Upper lobe of right lung (tissue), 1 donor: Measurements from ENCODE around the gene MELK. TPM values are rescaled to one million over a fixed set of nuclear protein-coding genes. Genes with fewer than 3 reads are reported as not detected.
"Not testable (repeated sequence)": the region's sequence is repeated elsewhere in the genome, so short reads cannot be mapped to it uniquely, and the experiment has no call there.

ENCODE experiments used
- ATAC-seq: fragments of 200-7000 bp; cut with Tn5 transposase; one replicate; pipeline ENCODE4 v1.9.1; 2020; ENCODE audit warnings: mild to moderate bottlenecking, moderate library complexity
- DNase-seq: peaks from one replicate; pipeline ENCODE4 v3.0.0-alpha.2; 2020
- H3K27ac ChIP-seq: fragments of 200-600 bp; one replicate; pipeline ENCODE4 v1.8.0; 2022
- H3K27me3 ChIP-seq: fragments of 200-600 bp; one replicate; pipeline ENCODE4 v1.8.0; 2022; ENCODE audit warnings: mild to moderate bottlenecking
- H3K36me3 ChIP-seq: fragments of 200-600 bp; one replicate; pipeline ENCODE4 v1.8.0; 2022
- H3K4me1 ChIP-seq: fragments of 200-600 bp; one replicate; pipeline ENCODE4 v1.8.0; 2022
- H3K4me3 ChIP-seq: fragments of 200-600 bp; one replicate; pipeline ENCODE4 v1.8.0; 2022; ENCODE audit warnings: mild to moderate bottlenecking
- H3K9me3 ChIP-seq: fragments of 200-600 bp; one replicate; pipeline ENCODE4 v1.8.0; 2022
- CTCF ChIP-seq: fragments of 200-600 bp; IDR thresholded peaks from one replicate; pipeline ENCODE4 v1.8.0; 2022; ENCODE audit warnings: antibody characterized with exemption
- intact Hi-C: fragments of 100-400 bp; cut with DNase I; formaldehyde crosslinking; loops from one replicate; pipeline ENCODE4 v1.11.0; 2022
- long read RNA-seq: library from polyadenylated mRNA; unstranded; transcript quantifications from one replicate; pipeline ENCODE4 v2.0.0, GENCODE V29; 2021
- total RNA-seq: library from RNA; stranded (reverse); fragmentation: NEBNext Ultra II Directional; extraction: Animal tissue kit (Norgen Biotek cat#: 25700); gene quantifications from one replicate; pipeline ENCODE4 v1.2.1, GENCODE V29; 2021
- donor health status: DM: no; HTN: yes; CAD: no; lungs with severe emphysema.

The MELK gene
- 1.2 TPM for total RNA-seq
- long read RNA-seq, partial matches to known transcripts = 0 of 2 reads
- long read RNA-seq, other reads (novel, unspliced or antisense) = 2 of 2 reads

GRCh38 chr9:36572515-36573418 is at the start of gene MELK:
MELK (plus strand) TSS chr9:36572895; CDS start chr9:36581682, 8,787 bp downstream.
- Histone ChIP-seq H3K27ac (peak within 1 kb of the TSS; percentile 75), H3K36me3 (no peaks in the 10 kb centered on the region), H3K27me3 (no peaks in the 10 kb centered on the region), H3K4me3 (peak within 1 kb of the TSS; percentile 85), H3K4me1 (peaks cover 13% of the 10 kb centered on the region), H3K9me3 (no peaks in the 10 kb centered on the region)
- DNase-seq = peak; percentile 91
- TF ChIP-seq CTCF = no peak
- intact Hi-C loops = loop anchor here (5.0 kb wide), 1 partner anchor 165 kb away; no protein-coding TSS in a partner anchor
- peak; percentile 99 for ATAC-seq

DNA sequence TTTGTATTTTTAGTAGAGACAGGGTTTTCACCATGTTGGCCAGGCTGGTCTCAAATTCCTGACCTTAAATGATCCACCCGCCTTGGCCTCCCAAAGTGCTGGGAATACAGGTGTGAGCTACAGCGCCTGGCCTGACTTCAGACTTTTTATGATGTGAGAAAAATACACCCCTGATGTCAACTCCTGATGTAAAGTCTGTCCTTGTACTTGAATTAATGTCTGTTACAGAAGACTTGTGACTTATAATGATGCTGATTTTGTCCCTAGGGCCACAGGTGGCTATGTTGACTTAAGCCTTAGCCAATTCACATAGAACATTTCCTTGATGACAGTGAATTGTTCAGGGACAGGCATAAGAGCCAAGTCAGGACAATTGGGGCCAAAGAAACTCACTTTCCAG is 42.5 kb upstream of the MELK start:
- intact Hi-C loops = no loop called here
- no peak overlapping the region for H3K27ac ChIP-seq
- no peak for TF ChIP-seq CTCF
- no peak overlapping the region for H3K4me3 ChIP-seq
- DNase-seq = no peak
- H3K27me3 ChIP-seq = no peaks in the 10 kb centered on the region
- H3K4me1 ChIP-seq = no peaks in the 10 kb centered on the region
- ATAC-seq = no peak
- H3K9me3 ChIP-seq = no peaks in the 10 kb centered on the region
- H3K36me3 ChIP-seq = no peaks in the 10 kb centered on the region

- Histone ChIP-seq H3K27me3 (no peaks in the 10 kb centered on the region), H3K27ac (no peak overlapping the region), H3K4me3 (no peak overlapping the region), H3K9me3 (no peaks in the 10 kb centered on the region), H3K36me3 (no peaks in the 10 kb centered on the region), H3K4me1 (no peaks in the 10 kb centered on the region)
- no peak for TF ChIP-seq CTCF
- ATAC-seq (no peak), DNase-seq (no peak)
- intact Hi-C loops = no loop called here
Observed at GRCh38 chr9:36532353-36532752, 40.3 kb upstream of the MELK start.

GRCh38 chr9:36533726-36534125 is 39.0 kb upstream of the MELK start:
- DNase-seq, H3K4me3 ChIP-seq, H3K36me3 ChIP-seq, H3K27me3 ChIP-seq, intact Hi-C loops, H3K4me1 ChIP-seq, ATAC-seq, H3K9me3 ChIP-seq, H3K27ac ChIP-seq: not testable (repeated sequence)

GRCh38 chr9:36535107-36535506 is 37.6 kb upstream of the MELK start:
- ATAC-seq (no peak), DNase-seq (no peak)
- Histone ChIP-seq H3K36me3 (no peaks in the 10 kb centered on the region), H3K4me3 (no peak overlapping the region), H3K27ac (no peak overlapping the region), H3K27me3 (no peaks in the 10 kb centered on the region), H3K4me1 (no peaks in the 10 kb centered on the region), H3K9me3 (no peaks in the 10 kb centered on the region)
- TF ChIP-seq CTCF = no peak
- intact Hi-C loops = no loop called here

- intact Hi-C loops = no loop called here
- DNase-seq = no peak
Observed at GRCh38 chr9:36537861-36538260, 34.8 kb upstream of the MELK start.

More at GRCh38 chr9:36537861-36538260, 34.8 kb upstream of the MELK start:
- Histone ChIP-seq H3K9me3 (no peaks in the 10 kb centered on the region), H3K27ac (no peak overlapping the region), H3K4me3 (no peak overlapping the region), H3K36me3 (no peaks in the 10 kb centered on the region), H3K4me1 (no peaks in the 10 kb centered on the region), H3K27me3 (no peaks in the 10 kb centered on the region)
- no peak for TF ChIP-seq CTCF
- no peak for ATAC-seq
